ENCODE results near the gene BCL2.

BCL2 gene

DNA sequence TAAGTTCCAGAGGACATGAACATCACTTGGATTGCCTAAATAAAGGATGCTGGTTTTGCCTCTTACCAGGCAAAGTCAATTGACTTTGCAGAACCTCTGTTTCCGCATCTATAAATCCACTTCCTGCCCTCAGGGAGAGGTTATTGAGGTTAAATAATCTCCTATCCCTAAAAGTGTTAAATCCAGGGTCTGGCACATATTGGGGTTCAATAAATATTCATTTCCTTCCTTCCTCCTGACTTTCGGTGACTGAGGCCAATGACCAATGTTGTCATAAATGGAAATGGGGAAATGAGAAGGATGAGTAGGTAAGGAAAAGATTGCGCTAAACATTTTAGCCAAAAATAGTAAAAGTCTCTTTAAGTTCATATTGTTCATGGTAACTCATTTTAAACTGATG, 16.0 kb downstream of the BCL2 start:
- no peak overlapping the region for H3K27ac ChIP-seq
- DNase-seq (ENCODE audit: low spot score): no peak
- ChIA-PET POLR2A (ENCODE audit: low non-redundant PET) (no interaction called here), CTCF (no interaction called here)
- TF ChIP-seq, protein P1, sequence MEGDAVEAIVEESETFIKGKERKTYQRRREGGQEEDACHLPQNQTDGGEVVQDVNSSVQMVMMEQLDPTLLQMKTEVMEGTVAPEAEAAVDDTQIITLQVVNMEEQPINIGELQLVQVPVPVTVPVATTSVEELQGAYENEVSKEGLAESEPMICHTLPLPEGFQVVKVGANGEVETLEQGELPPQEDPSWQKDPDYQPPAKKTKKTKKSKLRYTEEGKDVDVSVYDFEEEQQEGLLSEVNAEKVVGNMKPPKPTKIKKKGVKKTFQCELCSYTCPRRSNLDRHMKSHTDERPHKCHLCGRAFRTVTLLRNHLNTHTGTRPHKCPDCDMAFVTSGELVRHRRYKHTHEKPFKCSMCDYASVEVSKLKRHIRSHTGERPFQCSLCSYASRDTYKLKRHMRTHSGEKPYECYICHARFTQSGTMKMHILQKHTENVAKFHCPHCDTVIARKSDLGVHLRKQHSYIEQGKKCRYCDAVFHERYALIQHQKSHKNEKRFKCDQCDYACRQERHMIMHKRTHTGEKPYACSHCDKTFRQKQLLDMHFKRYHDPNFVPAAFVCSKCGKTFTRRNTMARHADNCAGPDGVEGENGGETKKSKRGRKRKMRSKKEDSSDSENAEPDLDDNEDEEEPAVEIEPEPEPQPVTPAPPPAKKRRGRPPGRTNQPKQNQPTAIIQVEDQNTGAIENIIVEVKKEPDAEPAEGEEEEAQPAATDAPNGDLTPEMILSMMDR (conservative IDR thresholded peaks at IDR 0.05; ENCODE audit: low read depth): no peak

DNA sequence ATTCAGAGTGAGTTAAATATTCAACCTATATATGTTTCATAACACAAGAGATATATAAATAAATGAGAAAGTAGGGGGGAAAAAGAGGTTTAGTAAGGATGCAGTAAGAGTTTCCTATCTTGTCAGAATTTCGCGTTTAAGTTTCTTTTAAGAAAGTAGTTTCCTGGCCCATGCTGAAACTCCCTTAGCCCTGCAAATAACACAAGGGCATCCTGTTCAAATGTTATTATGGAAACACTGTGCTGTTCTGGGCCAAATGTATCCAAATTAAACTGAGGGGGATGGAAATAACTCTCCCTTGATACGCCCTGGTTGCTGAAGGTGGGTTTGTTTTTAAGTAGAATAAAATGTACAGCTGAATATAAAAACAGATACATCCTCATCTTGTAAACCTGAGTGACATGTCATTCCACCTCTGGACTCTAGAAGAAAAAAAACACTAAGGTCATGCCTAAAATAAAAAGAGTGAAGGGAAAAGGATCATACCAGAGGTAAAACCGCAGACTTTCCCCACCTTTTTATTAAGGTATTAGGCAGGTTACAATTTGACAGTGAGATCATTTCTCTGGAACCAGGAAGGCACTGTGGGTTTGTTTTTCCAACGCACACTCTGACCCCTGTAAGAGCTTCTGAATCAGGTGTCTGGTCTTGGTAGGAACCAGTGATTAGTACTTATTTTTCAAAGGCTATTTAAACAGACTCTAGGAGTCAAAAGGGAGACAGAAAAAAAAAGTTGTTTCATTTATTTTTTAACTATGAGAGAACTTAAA, 16.7 kb downstream of the BCL2 start:
- TF ChIP-seq, protein P1 (conservative IDR thresholded peaks at IDR 0.05; ENCODE audit: low read depth): no peak
- DNase-seq (ENCODE audit: low spot score): no peak
- ChIA-PET CTCF (no interaction called here), POLR2A (ENCODE audit: low non-redundant PET) (no interaction called here)
- H3K27ac ChIP-seq: no peak overlapping the region

DNA sequence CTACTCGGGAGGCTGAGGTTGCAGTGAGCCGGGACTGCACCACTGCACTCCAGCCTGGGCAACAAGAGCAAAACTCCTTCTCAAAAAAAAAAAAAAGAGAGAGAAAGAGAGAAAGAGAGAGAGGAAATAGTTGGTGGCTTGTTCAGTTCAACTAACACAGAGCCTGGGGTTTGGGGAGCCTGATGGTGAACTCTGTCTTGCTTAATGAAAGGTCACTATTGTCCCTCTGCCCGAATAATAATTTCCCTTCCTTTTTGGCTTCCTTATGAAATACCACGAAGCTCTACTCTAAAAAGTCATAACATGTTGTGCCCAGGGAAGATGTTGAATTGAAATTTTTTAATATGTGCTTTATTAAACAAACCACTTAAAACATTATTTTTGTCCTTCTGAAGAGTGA, 17.3 kb downstream of the BCL2 start:
- no peak overlapping the region for H3K27ac ChIP-seq
- DNase-seq (ENCODE audit: low spot score): no peak
- POLR2A ChIA-PET (ENCODE audit: low non-redundant PET): no interaction called here

DNA sequence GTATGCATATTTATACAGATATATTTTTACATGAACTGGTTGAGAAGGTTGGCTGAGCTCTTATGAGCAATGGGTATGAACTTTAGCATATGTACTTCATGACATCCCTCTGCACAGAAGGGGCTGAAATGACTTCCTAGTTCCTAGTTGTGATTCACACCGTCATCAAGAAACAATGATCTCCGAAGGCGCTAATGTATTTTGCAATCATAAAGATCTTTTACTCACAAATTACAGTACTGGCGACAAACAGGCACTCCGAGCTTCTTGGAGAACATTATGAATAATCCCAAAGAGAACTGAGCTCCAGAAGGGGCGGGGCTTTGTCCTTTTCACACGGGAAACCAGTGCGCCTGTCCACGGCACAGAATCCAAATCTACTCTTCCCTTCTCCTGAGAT, 18.1 kb downstream of the BCL2 start:
- DNase-seq (ENCODE audit: low spot score): no peak
- TF ChIP-seq, protein P1 (conservative IDR thresholded peaks at IDR 0.05; ENCODE audit: low read depth): no peak
- no peak overlapping the region for H3K27ac ChIP-seq
- CTCF ChIA-PET: no interaction called here
- POLR2A ChIA-PET (ENCODE audit: low non-redundant PET): no interaction called here

More for the DNA sequence above, 17.3 kb downstream of the BCL2 start:
- TF ChIP-seq, protein P1 (conservative IDR thresholded peaks at IDR 0.05; ENCODE audit: low read depth): no peak
- CTCF ChIA-PET: no interaction called here

DNA sequence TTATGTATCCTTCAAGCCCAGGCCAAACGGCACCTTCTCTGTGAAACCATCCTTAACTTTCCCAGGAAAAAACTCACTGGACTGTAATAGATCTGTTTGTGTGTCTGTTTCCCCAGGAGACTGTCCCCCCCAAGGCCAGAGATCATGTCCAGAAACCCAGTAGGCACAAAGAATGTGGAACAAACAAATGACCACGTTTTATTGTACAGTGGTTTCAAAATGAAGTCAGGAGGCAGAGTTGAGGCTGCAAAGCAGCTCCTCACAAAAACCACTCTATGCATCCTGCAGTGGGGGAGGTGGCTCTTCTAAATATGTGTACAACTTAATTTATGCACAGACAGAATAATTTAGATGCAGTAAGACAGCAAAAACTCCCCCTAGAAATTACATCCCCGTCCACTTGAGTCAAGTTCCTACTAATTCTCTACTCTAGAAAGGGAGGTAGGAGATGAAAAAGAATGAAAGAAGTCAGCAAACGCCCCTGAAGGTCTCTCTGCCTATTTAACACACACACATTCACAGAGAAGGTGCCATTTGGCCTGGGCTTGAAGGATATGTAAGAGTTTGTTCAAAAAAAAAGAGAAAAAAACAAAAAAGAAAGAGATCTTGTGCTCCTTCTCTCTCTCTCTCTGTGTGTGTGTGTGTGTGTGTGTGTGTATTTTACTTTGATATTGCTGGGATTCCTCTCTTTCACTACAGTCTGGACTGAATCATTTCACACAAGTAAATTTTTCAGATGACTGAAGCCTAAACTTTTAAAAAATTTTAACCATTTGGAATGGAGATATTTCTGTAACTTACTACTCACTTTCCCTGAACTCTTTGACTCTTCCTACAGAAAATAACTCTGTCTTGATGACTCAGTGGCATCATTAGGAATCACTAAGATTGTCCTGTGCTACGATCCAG, 19.5 kb downstream of the BCL2 start:
- no peak for DNase-seq (ENCODE audit: low spot score)
- TF ChIP-seq, protein P1 (conservative IDR thresholded peaks at IDR 0.05; ENCODE audit: low read depth): no peak
- ChIA-PET POLR2A (ENCODE audit: low non-redundant PET) (no interaction called here), CTCF (no interaction called here)
- H3K27ac ChIP-seq: no peak overlapping the region

DNA sequence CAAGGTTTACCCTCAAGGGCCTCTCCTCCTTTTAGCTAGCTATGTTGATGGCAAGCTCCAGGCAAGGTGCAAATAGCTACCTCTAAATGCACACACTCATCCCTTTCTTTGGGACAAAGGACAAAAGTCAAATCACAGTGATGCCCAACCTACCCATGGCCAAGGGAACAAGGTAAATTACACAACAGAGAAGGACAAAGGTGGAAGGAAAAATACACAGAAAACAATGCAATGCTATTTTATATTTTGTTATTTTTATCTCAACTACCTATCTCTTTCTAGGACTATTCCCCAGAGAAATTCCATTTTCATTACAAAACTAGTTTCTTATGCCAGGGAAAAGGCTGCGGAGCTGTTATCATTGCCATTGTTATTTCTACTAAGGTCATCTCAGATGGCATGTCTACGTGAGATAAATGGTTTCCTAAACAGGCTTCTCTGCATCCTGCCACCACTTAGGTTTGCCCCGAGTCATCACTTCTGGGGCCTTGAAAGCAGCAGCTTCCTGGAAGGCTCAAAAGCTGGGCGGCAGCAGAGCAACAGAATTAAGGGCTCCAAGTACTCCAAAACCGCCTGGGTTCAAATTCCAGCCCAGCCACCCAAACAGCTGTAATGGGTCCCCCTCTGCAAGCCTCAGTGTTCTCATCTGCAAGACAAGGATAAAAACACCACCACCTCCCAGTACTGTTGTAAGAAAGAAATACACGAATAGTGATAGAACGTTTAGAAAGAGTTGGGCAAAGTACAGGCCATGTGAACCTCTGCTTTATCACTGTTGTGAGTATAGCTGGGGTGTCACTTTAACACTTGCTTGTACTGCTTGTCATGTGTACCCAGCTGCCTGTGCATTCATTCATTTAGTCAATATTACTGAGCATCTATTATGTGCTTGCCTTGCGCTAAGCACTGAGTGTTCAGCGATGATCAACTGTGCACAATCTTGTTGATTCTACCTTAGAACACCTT, 20.9 kb downstream of the BCL2 start:
- TF ChIP-seq, protein P1 (conservative IDR thresholded peaks at IDR 0.05; ENCODE audit: low read depth): no peak
- no peak for DNase-seq (ENCODE audit: low spot score)

More for the DNA sequence above, 20.9 kb downstream of the BCL2 start:
- ChIA-PET CTCF (no interaction called here), POLR2A (ENCODE audit: low non-redundant PET) (no interaction called here)
- H3K27ac ChIP-seq: no peak overlapping the region

Measured in RWPE1 (cell line).